WTC11 (cell line): ENCODE measurements around the gene AOAH. TPM values are rescaled to one million over a fixed set of nuclear protein-coding genes. Genes with fewer than 3 reads are reported as not detected.

Source experiments
- ATAC-seq: fragments of 200-7000 bp; cut with Tn5 transposase; 2 replicates; pipeline ENCODE4 v1.10.0; 2021; ENCODE audit warnings: mild to moderate bottlenecking, moderate library complexity
- CTCF ChIA-PET: fragments of 300-600 bp; sonication (Branson Sonifier 250); formaldehyde crosslinking; loops from one replicate; lab custom pipeline; 2021; ENCODE audit warnings: antibody characterized with exemption; lab: Charles Lee
- POLR2A ChIA-PET: fragments of 350-600 bp; sonication (Branson Sonifier 250); formaldehyde crosslinking; loops from one replicate; lab custom pipeline; 2021; ENCODE audit warnings: antibody characterized with exemption; lab: Charles Lee
- DNase-seq: peaks from one replicate; pipeline ENCODE4 v3.0.0; 2021; ENCODE audit warnings: low spot score
- H3K27ac Mint-ChIP-seq: 2 replicates; pipeline ENCODE4 v1.8.0; 2021; ENCODE audit warnings: mixed read lengths
- H3K27me3 Mint-ChIP-seq: 2 replicates; pipeline ENCODE4 v1.8.0; 2021; ENCODE audit warnings: low read depth, mild to moderate bottlenecking, moderate library complexity, mixed read lengths
- H3K36me3 Mint-ChIP-seq: 2 replicates; pipeline ENCODE4 v1.8.0; 2021; ENCODE audit warnings: mixed read lengths
- H3K4me1 Mint-ChIP-seq: 2 replicates; pipeline ENCODE4 v1.8.0; 2022; ENCODE audit warnings: mixed read lengths
- H3K4me3 Mint-ChIP-seq: 2 replicates; pipeline ENCODE4 v1.8.0; 2021; ENCODE audit warnings: mild to moderate bottlenecking, moderate library complexity, mixed read lengths
- H3K9me3 Mint-ChIP-seq: 2 replicates; pipeline ENCODE4 v1.8.0; 2021; ENCODE audit warnings: mixed read lengths
- ARID4B ChIP-seq: sonication (generic); formaldehyde crosslinking; IDR thresholded peaks from 2 replicates; pipeline ENCODE4 v1.8.0; 2023; ENCODE audit warnings: missing genetic modification reagents, mild to moderate bottlenecking, borderline replicate concordance
- CREB1 ChIP-seq: sonication (generic); formaldehyde crosslinking; IDR thresholded peaks from 2 replicates; pipeline ENCODE4 v1.8.0; 2023; ENCODE audit warnings: mild to moderate bottlenecking, missing genetic modification reagents
- CREM ChIP-seq: sonication (generic); formaldehyde crosslinking; IDR thresholded peaks from 2 replicates; pipeline ENCODE4 v1.8.1; 2022; ENCODE audit warnings: mild to moderate bottlenecking, missing genetic modification reagents, moderate library complexity
- ELF4 ChIP-seq: sonication (generic); formaldehyde crosslinking; IDR thresholded peaks from 2 replicates; pipeline ENCODE4 v1.8.1; 2022; ENCODE audit warnings: low read depth, mild to moderate bottlenecking, moderate library complexity, missing genetic modification reagents
- FOXJ3 ChIP-seq: sonication (generic); formaldehyde crosslinking; IDR thresholded peaks from 2 replicates; pipeline ENCODE4 v1.9.0; 2021; ENCODE audit warnings: missing genetic modification reagents, mild to moderate bottlenecking, borderline replicate concordance
- MAX ChIP-seq: sonication (generic); formaldehyde crosslinking; IDR thresholded peaks from 2 replicates; pipeline ENCODE4 v1.8.0; 2022; ENCODE audit warnings: mild to moderate bottlenecking, missing genetic modification reagents
- NFE2L1 ChIP-seq: sonication (generic); formaldehyde crosslinking; IDR thresholded peaks from 2 replicates; pipeline ENCODE4 v1.8.1; 2023; ENCODE audit warnings: missing genetic modification reagents
- SMAD3 ChIP-seq: sonication (generic); formaldehyde crosslinking; IDR thresholded peaks from 2 replicates; pipeline ENCODE4 v1.8.0; 2022; ENCODE audit warnings: missing genetic modification reagents, mild to moderate bottlenecking, borderline replicate concordance
- SP1 ChIP-seq: sonication (generic); formaldehyde crosslinking; conservative IDR thresholded peaks from 2 replicates; pipeline ENCODE4 v1.8.1; 2022; ENCODE audit warnings: missing genetic modification reagents
- TEAD4 ChIP-seq: sonication (generic); formaldehyde crosslinking; IDR thresholded peaks from 2 replicates; pipeline ENCODE4 v1.8.0; 2022; ENCODE audit warnings: mild to moderate bottlenecking, missing genetic modification reagents
- ZNF423 ChIP-seq: fragments of 250-450 bp; sonication (Bioruptor Pico); IDR thresholded peaks from 2 replicates; pipeline ENCODE4 v2.1.2; 2022; ENCODE audit warnings: mild to moderate bottlenecking, moderate library complexity
- ZNF512 ChIP-seq: sonication (generic); formaldehyde crosslinking; IDR thresholded peaks from 2 replicates; pipeline ENCODE4 v1.8.1; 2022; ENCODE audit warnings: missing genetic modification reagents, borderline replicate concordance
- ZNF671 ChIP-seq: fragments of 250-450 bp; sonication (Bioruptor Pico); IDR thresholded peaks from 2 replicates; pipeline ENCODE4 v1.8.0; 2021; ENCODE audit warnings: mild to moderate bottlenecking
- total RNA-seq: library from RNA; stranded (reverse); gene quantifications from 3 replicates; pipeline ENCODE4 v1.2.3, GENCODE V29; 2021
- TF ChIP-seq, protein P1 (sequence below): sonication (generic); formaldehyde crosslinking; IDR thresholded peaks from 2 replicates; pipeline ENCODE4 v1.8.1; 2023; ENCODE audit warnings: mild to moderate bottlenecking, moderate library complexity, missing genetic modification reagents

Gene AOAH
- total RNA-seq, 1 experiment from 2014 or later, result 0.31 TPM

- TF ChIP-seq ARID4B (CRISPR knock-in tag), result no peak
Observed at GRCh38 chr7:36515847-36516246, 208.4 kb downstream of the AOAH start (continued).

- H3K27ac Mint-ChIP-seq, result no peak overlapping the region
- peaks cover 20% of the 10 kb centered on the region for H3K4me1 Mint-ChIP-seq
- H3K9me3 Mint-ChIP-seq, result peaks cover 13% of the 10 kb centered on the region
- peaks cover 8% of the 10 kb centered on the region for H3K36me3 Mint-ChIP-seq
- no peak for TF ChIP-seq SP1 (CRISPR knock-in tag)
- no peak for TF ChIP-seq ZNF512 (CRISPR knock-in tag)
- TF ChIP-seq, protein P1, sequence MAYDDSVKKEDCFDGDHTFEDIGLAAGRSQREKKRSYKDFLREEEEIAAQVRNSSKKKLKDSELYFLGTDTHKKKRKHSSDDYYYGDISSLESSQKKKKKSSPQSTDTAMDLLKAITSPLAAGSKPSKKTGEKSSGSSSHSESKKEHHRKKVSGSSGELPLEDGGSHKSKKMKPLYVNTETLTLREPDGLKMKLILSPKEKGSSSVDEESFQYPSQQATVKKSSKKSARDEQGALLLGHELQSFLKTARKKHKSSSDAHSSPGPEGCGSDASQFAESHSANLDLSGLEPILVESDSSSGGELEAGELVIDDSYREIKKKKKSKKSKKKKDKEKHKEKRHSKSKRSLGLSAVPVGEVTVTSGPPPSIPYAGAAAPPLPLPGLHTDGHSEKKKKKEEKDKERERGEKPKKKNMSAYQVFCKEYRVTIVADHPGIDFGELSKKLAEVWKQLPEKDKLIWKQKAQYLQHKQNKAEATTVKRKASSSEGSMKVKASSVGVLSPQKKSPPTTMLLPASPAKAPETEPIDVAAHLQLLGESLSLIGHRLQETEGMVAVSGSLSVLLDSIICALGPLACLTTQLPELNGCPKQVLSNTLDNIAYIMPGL (CRISPR knock-in tag), result no peak
- no peak for TF ChIP-seq FOXJ3 (CRISPR knock-in tag)
- TF ChIP-seq TEAD4 (CRISPR knock-in tag), result no peak
- CTCF ChIA-PET, result no interaction called here
- POLR2A ChIA-PET, result no interaction called here
- DNase-seq, result no peak
- no peak for ATAC-seq
- H3K27me3 Mint-ChIP-seq, result peaks cover 3% of the 10 kb centered on the region
- H3K4me3 Mint-ChIP-seq, result no peak overlapping the region
Observed at GRCh38 chr7:36514289-36515243, 209.7 kb downstream of the AOAH start.

DNA sequence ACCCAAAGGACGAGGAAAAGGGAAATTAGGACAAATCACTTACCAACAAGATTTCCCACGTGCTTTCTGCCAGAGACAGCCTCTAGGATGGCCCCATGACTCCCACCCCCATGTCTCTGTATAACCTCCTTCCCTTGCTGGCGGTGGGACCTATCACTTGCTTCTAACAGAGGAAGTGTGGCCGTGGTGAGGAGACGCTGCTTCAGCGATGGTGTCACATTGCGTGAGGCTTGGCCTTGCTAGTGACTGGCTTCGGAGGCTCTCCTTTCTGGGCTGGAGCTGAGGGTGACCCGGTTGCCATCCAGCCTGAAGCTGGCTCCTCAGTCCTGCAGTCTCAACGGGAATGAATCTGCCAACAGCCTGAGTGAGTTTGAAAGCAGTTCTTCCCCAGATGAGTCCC lies 210.9 kb downstream of the AOAH start:
- CTCF ChIA-PET, result no interaction called here
- ATAC-seq, result no peak
- POLR2A ChIA-PET, result no interaction called here
- Mint-ChIP-seq H3K27ac (no peak overlapping the region), H3K9me3 (peaks cover 13% of the 10 kb centered on the region), H3K4me3 (no peak overlapping the region), H3K4me1 (peaks cover 20% of the 10 kb centered on the region), H3K36me3 (peaks cover 8% of the 10 kb centered on the region), H3K27me3 (peaks cover 3% of the 10 kb centered on the region)
- TF ChIP-seq CREM, result no peak
- no peak for TF ChIP-seq ZNF423 (CRISPR knock-in tag)
- TF ChIP-seq NFE2L1 (CRISPR knock-in tag), result no peak
- no peak for TF ChIP-seq SMAD3
- TF ChIP-seq ELF4, result no peak
- TF ChIP-seq ZNF671 (CRISPR knock-in tag), result no peak
- no peak for TF ChIP-seq SP1 (CRISPR knock-in tag)
- TF ChIP-seq CREB1 (CRISPR knock-in tag), result no peak
- TF ChIP-seq ZNF512 (CRISPR knock-in tag), result no peak
- TF ChIP-seq, protein P1 (CRISPR knock-in tag), result no peak
- no peak for TF ChIP-seq MAX (CRISPR knock-in tag)
- DNase-seq, result no peak
